CD4-positive, CD25-positive, alpha-beta regulatory T cell (primary cell): ENCODE data around the gene ATP6V1G2. TPM values are rescaled to one million over a fixed set of nuclear protein-coding genes. Genes with fewer than 3 reads are reported as not detected.
"Not testable (repeated sequence)": the region's sequence is repeated elsewhere in the genome, so short reads cannot be mapped to it uniquely, and the experiment has no call there.

Source experiments
- ATAC-seq, 2 donors: fragments of 150-1000 bp; cut with Tn5 transposase; one replicate each; pipeline ENCODE4 v1.10.0; 2021; ENCODE audit warnings: low read depth in 2 of 2, moderate number of reproducible peaks in 2 of 2, moderate library complexity in 1 of 2
- DNase-seq, 3 donors: peaks; one replicate each; pipeline versions ENCODE4 v3.0.0 to v3.0.0-alpha.2; 2012 to 2022; ENCODE audit warnings: mixed read lengths in 1 of 3
- H3K27ac ChIP-seq: one replicate; pipeline ENCODE4 v1.7.0; 2013; ENCODE audit warnings: mild to moderate bottlenecking, low read length; ENCODE audit not compliant: insufficient read depth, poor library complexity, severe bottlenecking
- H3K27me3 ChIP-seq: one replicate; pipeline ENCODE4 v1.7.0; 2013; ENCODE audit warnings: low read length; ENCODE audit not compliant: control insufficient read depth, insufficient read depth
- H3K36me3 ChIP-seq: one replicate; pipeline ENCODE4 v1.7.0; 2013; ENCODE audit warnings: mild to moderate bottlenecking, low read length, moderate library complexity; ENCODE audit not compliant: control insufficient read depth, insufficient read depth
- H3K4me1 ChIP-seq: 2 replicates; pipeline ENCODE4 v1.7.0; 2013; ENCODE audit warnings: mild to moderate bottlenecking, low read length; ENCODE audit not compliant: insufficient read depth, control insufficient read depth, poor library complexity, severe bottlenecking
- H3K4me3 ChIP-seq: one replicate; pipeline ENCODE4 v1.7.0; 2013; ENCODE audit warnings: low read depth, mild to moderate bottlenecking, low read length, moderate library complexity
- H3K9me3 ChIP-seq, 2 experiments: 1 replicate in 1 of 2; 2 replicates in 1 of 2; pipeline ENCODE4 v1.7.0; 2013; ENCODE audit warnings: low read length in 2 of 2, mild to moderate bottlenecking in 1 of 2, moderate library complexity in 1 of 2; ENCODE audit not compliant: control insufficient read depth in 2 of 2
- H3K27ac Mint-ChIP-seq, 3 donors: one replicate each; pipeline ENCODE4 v1.8.0; 2020 to 2022; ENCODE audit warnings: mild to moderate bottlenecking in 3 of 3, mixed read lengths in 3 of 3, moderate library complexity in 2 of 3
- H3K27me3 Mint-ChIP-seq: one replicate; pipeline ENCODE4 v1.8.0; 2022; ENCODE audit warnings: mild to moderate bottlenecking, mixed read lengths
- H3K36me3 Mint-ChIP-seq: one replicate; pipeline ENCODE4 v1.8.0; 2020; ENCODE audit warnings: mixed read lengths
- H3K4me1 Mint-ChIP-seq, 4 donors: one replicate each; pipeline ENCODE4 v1.8.0; 2020 to 2022; ENCODE audit warnings: mixed read lengths in 4 of 4, mild to moderate bottlenecking in 1 of 4
- H3K4me3 Mint-ChIP-seq, 4 donors: one replicate each; pipeline ENCODE4 v1.8.0; 2020 to 2022; ENCODE audit warnings: mild to moderate bottlenecking in 4 of 4, mixed read lengths in 4 of 4, moderate library complexity in 3 of 4
- H3K9me3 Mint-ChIP-seq, 7 donors: one replicate each; pipeline ENCODE4 v1.8.0; 2020 to 2022; ENCODE audit warnings: mixed read lengths in 7 of 7, mild to moderate bottlenecking in 3 of 7, moderate library complexity in 2 of 7
- polyA plus RNA-seq, 4 donors: library from polyadenylated mRNA; unstranded; fragments of 300-500 nt; fragmentation: Illumina TruSeq; gene quantifications; one replicate each; pipeline ENCODE4 v1.2.3, GENCODE V29; 2021
- total RNA-seq: library from RNA; stranded (reverse); gene quantifications from one replicate; pipeline ENCODE4 v1.2.3, GENCODE V29; 2022

The ATP6V1G2 gene
- total and polyA plus RNA-seq, 5 donors from 2014 or later: 1.1 to 3.9 (median 1.5) TPM

DNA sequence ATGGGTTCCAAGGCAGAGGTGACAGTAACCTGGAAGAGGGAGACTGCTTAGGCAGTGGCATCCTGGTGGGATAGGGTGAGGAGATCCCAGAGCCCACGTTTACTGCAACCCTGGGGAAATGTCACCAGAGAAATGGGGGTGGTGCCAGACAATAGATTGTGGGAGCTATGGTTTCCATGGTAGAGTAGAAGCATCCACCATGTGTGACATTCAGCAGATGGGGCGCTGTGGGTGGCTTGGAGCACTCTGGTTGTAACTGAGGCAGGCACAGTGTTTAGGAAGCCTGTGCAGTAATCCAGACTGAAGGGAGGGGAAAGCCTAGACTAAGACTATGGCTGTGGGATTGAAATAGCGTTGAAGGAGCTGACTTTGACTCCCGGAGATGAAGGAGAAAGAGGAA lies 49.6 kb downstream of the ATP6V1G2 start:
- peaks cover 55% of the 10 kb centered on the region for H3K4me1 ChIP-seq
- H3K4me3 Mint-ChIP-seq: peak overlapping the region; percentile 81 to 95 (median 94)
- H3K4me1 Mint-ChIP-seq: peaks cover 32 to 79% (median 57%) of the 10 kb centered on the region in 4 donors
- not testable (repeated sequence) for H3K27me3 ChIP-seq, ATAC-seq, H3K9me3 Mint-ChIP-seq, DNase-seq, H3K36me3 Mint-ChIP-seq, H3K9me3 ChIP-seq, H3K27me3 Mint-ChIP-seq, H3K36me3 ChIP-seq
- peak overlapping the region; percentile 90 to 94 (median 93) for H3K27ac Mint-ChIP-seq
- H3K4me3 ChIP-seq: peak overlapping the region; percentile 80
- H3K27ac ChIP-seq: peak overlapping the region; percentile 81

DNA sequence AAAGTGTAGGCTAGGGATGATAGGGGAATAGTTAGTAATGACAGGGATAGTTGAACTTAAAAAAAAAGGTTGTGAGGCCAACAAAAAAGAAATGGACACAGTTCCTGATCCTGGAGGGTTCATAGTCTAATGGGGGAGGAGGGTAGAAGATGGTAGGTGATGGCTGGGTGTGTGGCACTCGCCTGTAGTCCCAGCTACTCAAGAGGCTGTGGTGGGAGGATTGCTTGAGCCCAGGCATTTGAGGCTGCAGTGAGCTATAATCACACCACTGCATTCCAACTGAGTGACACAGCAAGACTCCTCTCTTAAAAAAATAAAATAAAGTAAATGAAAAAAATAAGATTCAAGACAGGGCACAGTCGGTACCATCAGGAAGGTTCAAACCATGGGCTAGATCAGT lies 50.8 kb downstream of the ATP6V1G2 start:
- Histone ChIP-seq H3K4me1 (peaks cover 65% of the 10 kb centered on the region), H3K27ac (peak overlapping the region; percentile 79), H3K4me3 (peak overlapping the region; percentile 83), H3K27me3 (no peaks in the 10 kb centered on the region), H3K9me3 (no peaks in the 10 kb centered on the region), H3K36me3 (no peaks in the 10 kb centered on the region)
- peaks cover 0 to 1% (median 0%) of the 10 kb centered on the region in 7 donors for H3K9me3 Mint-ChIP-seq
- H3K27ac Mint-ChIP-seq: peak overlapping the region; percentile 90 to 97 (median 92)
- H3K4me1 Mint-ChIP-seq: peaks cover 21 to 74% (median 47%) of the 10 kb centered on the region in 4 donors
- DNase-seq: no peak
- no peaks in the 10 kb centered on the region for H3K27me3 Mint-ChIP-seq
- no peak for ATAC-seq
- H3K36me3 Mint-ChIP-seq: peaks cover 4% of the 10 kb centered on the region
- peak overlapping the region; percentile 81 to 100 (median 95) for H3K4me3 Mint-ChIP-seq

Other genes with a start within 250 kb of the ATP6V1G2 start
Only the 30 nearest of the 31 such genes appear.
- 8,618 TPM for gene HLA-B, start 189.4 kb downstream of the ATP6V1G2 start, total RNA-seq
- gene HLA-B, start 189.4 kb downstream of the ATP6V1G2 start, polyA plus RNA-seq: 1,000 to 10,000 TPM; 4,778 to 8,292 (median 6,791) TPM
- 15.9 TPM for gene MICA, start 143.0 kb downstream of the ATP6V1G2 start, total RNA-seq
- gene MICA, start 143.0 kb downstream of the ATP6V1G2 start, polyA plus RNA-seq: 10 to 100 TPM in 1 of 4 donors, 1 to 10 TPM in 3; 6.4 to 10.6 (median 7.5) TPM
- gene MICB, start 48.5 kb downstream of the ATP6V1G2 start, total RNA-seq: 22.0 TPM
- 10 to 100 TPM in 3 of 4 donors, 1 to 10 TPM in 1; 7.8 to 13.7 (median 12.3) TPM for gene MICB, start 48.5 kb downstream of the ATP6V1G2 start, polyA plus RNA-seq
- not detected for gene MCCD1, start 17.6 kb downstream of the ATP6V1G2 start, total RNA-seq
- not detected for gene MCCD1, start 17.6 kb downstream of the ATP6V1G2 start, polyA plus RNA-seq
- gene DDX39B, start 4.6 kb downstream of the ATP6V1G2 start, total RNA-seq: 603 TPM
- 100 to 1,000 TPM; 105 to 116 (median 110) TPM for gene DDX39B, start 4.6 kb downstream of the ATP6V1G2 start, polyA plus RNA-seq
- 4.6 TPM for gene NFKBIL1, start 1.0 kb upstream of the ATP6V1G2 start, total RNA-seq
- 1 to 10 TPM; 4.7 to 9.4 (median 6.9) TPM for gene NFKBIL1, start 1.0 kb upstream of the ATP6V1G2 start, polyA plus RNA-seq
- gene LTA, start 25.7 kb upstream of the ATP6V1G2 start, total RNA-seq: 15.6 TPM
- gene LTA, start 25.7 kb upstream of the ATP6V1G2 start, polyA plus RNA-seq: 10 to 100 TPM; 12.8 to 20.0 (median 13.9) TPM
- gene TNF, start 29.0 kb upstream of the ATP6V1G2 start, total RNA-seq: 21.8 TPM
- gene TNF, start 29.0 kb upstream of the ATP6V1G2 start, polyA plus RNA-seq: 1 to 10 TPM in 3 of 4 donors, under 1 TPM in 1; 0.48 to 3.1 (median 2.2) TPM
- 493 TPM for gene LTB, start 35.8 kb upstream of the ATP6V1G2 start, total RNA-seq
- gene LTB, start 35.8 kb upstream of the ATP6V1G2 start, polyA plus RNA-seq: 1,000 to 10,000 TPM; 1,104 to 1,480 (median 1,402) TPM
- 12.9 TPM for gene LST1, start 39.7 kb upstream of the ATP6V1G2 start, total RNA-seq
- gene LST1, start 39.7 kb upstream of the ATP6V1G2 start, polyA plus RNA-seq: 10 to 100 TPM in 1 of 4 donors, 1 to 10 TPM in 3; 8.0 to 10.9 (median 8.7) TPM
- gene NCR3, start 46.4 kb upstream of the ATP6V1G2 start, total RNA-seq: 8.6 TPM
- 10 to 100 TPM; 30.8 to 86.6 (median 39.2) TPM for gene NCR3, start 46.4 kb upstream of the ATP6V1G2 start, polyA plus RNA-seq
- 9.9 TPM for gene AIF1, start 68.6 kb upstream of the ATP6V1G2 start, total RNA-seq
- gene AIF1, start 68.6 kb upstream of the ATP6V1G2 start, polyA plus RNA-seq: 10 to 100 TPM in 3 of 4 donors, 1 to 10 TPM in 1; 6.5 to 38.8 (median 19.3) TPM
- gene PRRC2A, start 74.1 kb upstream of the ATP6V1G2 start, total RNA-seq: 214 TPM
- gene PRRC2A, start 74.1 kb upstream of the ATP6V1G2 start, polyA plus RNA-seq: 1 to 10 TPM; 2.8 to 5.0 (median 3.2) TPM
- 213 TPM for gene BAG6, start 106.1 kb upstream of the ATP6V1G2 start, total RNA-seq
- gene BAG6, start 106.1 kb upstream of the ATP6V1G2 start, polyA plus RNA-seq: 10 to 100 TPM; 13.5 to 19.7 (median 18.0) TPM
- gene APOM, start 109.3 kb upstream of the ATP6V1G2 start, total RNA-seq: 1.7 TPM
- 1 to 10 TPM; 2.5 to 4.1 (median 2.8) TPM for gene APOM, start 109.3 kb upstream of the ATP6V1G2 start, polyA plus RNA-seq
- 18.8 TPM for gene C6orf47, start 114.2 kb upstream of the ATP6V1G2 start, total RNA-seq
- gene C6orf47, start 114.2 kb upstream of the ATP6V1G2 start, polyA plus RNA-seq: 10 to 100 TPM; 24.2 to 30.5 (median 27.1) TPM
- gene GPANK1, start 118.4 kb upstream of the ATP6V1G2 start, total RNA-seq: 9.8 TPM
- gene GPANK1, start 118.4 kb upstream of the ATP6V1G2 start, polyA plus RNA-seq: 10 to 100 TPM; 21.6 to 27.3 (median 25.2) TPM
- 141 TPM for gene CSNK2B, start 119.5 kb upstream of the ATP6V1G2 start, total RNA-seq
- 100 to 1,000 TPM; 235 to 285 (median 261) TPM for gene CSNK2B, start 119.5 kb upstream of the ATP6V1G2 start, polyA plus RNA-seq
- 38.8 TPM for gene LY6G5B, start 123.4 kb upstream of the ATP6V1G2 start, total RNA-seq
- not detected for gene LY6G5B, start 123.4 kb upstream of the ATP6V1G2 start, polyA plus RNA-seq
- 3.1 TPM for gene LY6G5C, start 134.5 kb upstream of the ATP6V1G2 start, total RNA-seq
- 10 to 100 TPM in 3 of 4 donors, 1 to 10 TPM in 1; 7.4 to 19.9 (median 11.9) TPM for gene LY6G5C, start 134.5 kb upstream of the ATP6V1G2 start, polyA plus RNA-seq
- gene ABHD16A, start 156.7 kb upstream of the ATP6V1G2 start, total RNA-seq: 78.4 TPM
- 10 to 100 TPM; 33.4 to 43.2 (median 35.8) TPM for gene ABHD16A, start 156.7 kb upstream of the ATP6V1G2 start, polyA plus RNA-seq
- 1.5 TPM for gene LY6G6F, start 160.3 kb upstream of the ATP6V1G2 start, total RNA-seq
- gene LY6G6F, start 160.3 kb upstream of the ATP6V1G2 start, polyA plus RNA-seq: not detected
- gene LY6G6D, start 168.7 kb upstream of the ATP6V1G2 start, total RNA-seq: not detected
- gene LY6G6D, start 168.7 kb upstream of the ATP6V1G2 start, polyA plus RNA-seq: not detected
- not detected for gene LY6G6C, start 175.1 kb upstream of the ATP6V1G2 start, total RNA-seq
- not detected for gene LY6G6C, start 175.1 kb upstream of the ATP6V1G2 start, polyA plus RNA-seq
- gene MPIG6B, start 176.8 kb upstream of the ATP6V1G2 start, total RNA-seq: 10.8 TPM
- gene MPIG6B, start 176.8 kb upstream of the ATP6V1G2 start, polyA plus RNA-seq: under 1 TPM in 1 of 4 donors, not detected in 3; 0.43 TPM
- 13.6 TPM for gene DDAH2, start 182.7 kb upstream of the ATP6V1G2 start, total RNA-seq
- gene DDAH2, start 182.7 kb upstream of the ATP6V1G2 start, polyA plus RNA-seq: 10 to 100 TPM; 16.0 to 19.8 (median 17.7) TPM
- gene CLIC1, start 189.9 kb upstream of the ATP6V1G2 start, total RNA-seq: 192 TPM
- 100 to 1,000 TPM; 481 to 771 (median 621) TPM for gene CLIC1, start 189.9 kb upstream of the ATP6V1G2 start, polyA plus RNA-seq
- gene MSH5, start 193.4 kb upstream of the ATP6V1G2 start, total RNA-seq: 17.4 TPM
- 1 to 10 TPM; 1.2 to 3.3 (median 1.3) TPM for gene MSH5, start 193.4 kb upstream of the ATP6V1G2 start, polyA plus RNA-seq
- 2.3 TPM for gene SAPCD1, start 216.0 kb upstream of the ATP6V1G2 start, total RNA-seq
- gene SAPCD1, start 216.0 kb upstream of the ATP6V1G2 start, polyA plus RNA-seq: not detected
- 6.8 TPM for gene VWA7, start 230.7 kb upstream of the ATP6V1G2 start, total RNA-seq
- gene VWA7, start 230.7 kb upstream of the ATP6V1G2 start, polyA plus RNA-seq: 1 to 10 TPM in 3 of 4 donors, under 1 TPM in 1; 0.91 to 1.2 (median 1.2) TPM